Neural progenitor cell (in vitro differentiated cells): Measurements from ENCODE around the gene FTCD.

Experiments used
- EZH2 ChIP-seq: fragments of 200-600 bp; sonication (generic); IDR thresholded peaks from 2 replicates; pipeline ENCODE4 v1.6.1; 2017; ENCODE audit warnings: antibody characterized with exemption, mild to moderate bottlenecking, moderate library complexity
- EZH2phosphoT487 ChIP-seq: fragments of 200-600 bp; sonication (generic); IDR thresholded peaks from 2 replicates; pipeline ENCODE4 v1.6.1; 2017; ENCODE audit warnings: antibody characterized with exemption
- TF ChIP-seq, protein P1 (sequence below): fragments of 200-600 bp; sonication (generic); IDR thresholded peaks from 2 replicates; pipeline ENCODE4 v1.5.1; 2017; ENCODE audit warnings: antibody characterized with exemption, mild to moderate bottlenecking

DNA sequence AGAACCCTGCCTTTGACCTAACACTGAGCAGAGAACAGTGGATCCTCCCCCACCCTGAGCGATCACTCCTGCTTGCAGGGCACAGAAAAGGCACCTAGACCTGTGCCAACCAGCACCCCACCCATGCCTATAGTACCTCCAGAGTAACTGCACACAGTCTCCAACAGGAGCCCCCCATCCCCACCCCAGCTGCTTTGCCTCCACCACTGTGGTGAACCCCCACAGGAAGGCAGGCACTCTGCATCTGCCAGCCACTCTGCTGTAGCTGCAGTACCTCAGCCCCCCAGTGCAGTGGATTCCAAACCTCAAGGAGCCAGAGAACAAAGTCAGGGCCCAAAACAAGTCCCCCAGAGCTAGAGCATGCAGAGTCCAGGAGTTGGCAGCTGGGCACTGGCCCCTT is 18.2 kb upstream of the FTCD start:
- TF ChIP-seq, protein P1, sequence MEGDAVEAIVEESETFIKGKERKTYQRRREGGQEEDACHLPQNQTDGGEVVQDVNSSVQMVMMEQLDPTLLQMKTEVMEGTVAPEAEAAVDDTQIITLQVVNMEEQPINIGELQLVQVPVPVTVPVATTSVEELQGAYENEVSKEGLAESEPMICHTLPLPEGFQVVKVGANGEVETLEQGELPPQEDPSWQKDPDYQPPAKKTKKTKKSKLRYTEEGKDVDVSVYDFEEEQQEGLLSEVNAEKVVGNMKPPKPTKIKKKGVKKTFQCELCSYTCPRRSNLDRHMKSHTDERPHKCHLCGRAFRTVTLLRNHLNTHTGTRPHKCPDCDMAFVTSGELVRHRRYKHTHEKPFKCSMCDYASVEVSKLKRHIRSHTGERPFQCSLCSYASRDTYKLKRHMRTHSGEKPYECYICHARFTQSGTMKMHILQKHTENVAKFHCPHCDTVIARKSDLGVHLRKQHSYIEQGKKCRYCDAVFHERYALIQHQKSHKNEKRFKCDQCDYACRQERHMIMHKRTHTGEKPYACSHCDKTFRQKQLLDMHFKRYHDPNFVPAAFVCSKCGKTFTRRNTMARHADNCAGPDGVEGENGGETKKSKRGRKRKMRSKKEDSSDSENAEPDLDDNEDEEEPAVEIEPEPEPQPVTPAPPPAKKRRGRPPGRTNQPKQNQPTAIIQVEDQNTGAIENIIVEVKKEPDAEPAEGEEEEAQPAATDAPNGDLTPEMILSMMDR: no peak
- TF ChIP-seq EZH2: no peak
- no peak for TF ChIP-seq EZH2phosphoT487
